Gastrocnemius medialis (tissue), 4 donors: ENCODE measurements around the gene JAML.

Source experiments
- CTCF ChIP-seq, 5 experiments: fragments of 450-650 bp in 3 of 5; fragments of 200-600 bp in 2 of 5; sonication (generic) in 2 of 5; IDR thresholded peaks in 4 of 5; conservative IDR thresholded peaks in 1 of 5; 1 replicate in 4 of 5; 2 replicates in 1 of 5; pipeline ENCODE4 v1.5.1; 2016 to 2019; ENCODE audit warnings: antibody characterized with exemption in 5 of 5, mild to moderate bottlenecking in 3 of 5, moderate library complexity in 3 of 5
- POLR2A ChIP-seq, 2 donors: fragments of 450-650 bp; IDR thresholded peaks; one replicate each; pipeline ENCODE4 v1.6.1; 2017; ENCODE audit warnings: antibody characterized with exemption in 2 of 2, mild to moderate bottlenecking in 2 of 2, moderate library complexity in 2 of 2

GRCh38 chr11:118168316-118168715, 56.5 kb downstream of the JAML start:
- no peak for TF ChIP-seq CTCF (IDR thresholded peaks at IDR 0.05 in 4 of 5, conservative IDR thresholded peaks at IDR 0.05 in 1 of 5)
- TF ChIP-seq POLR2A (IDR thresholded peaks at IDR 0.05): no peak
